ENCODE data around the gene RENBP. TPM values are rescaled to one million over a fixed set of nuclear protein-coding genes. Genes with fewer than 3 reads are reported as not detected.

Gene RENBP
- total RNA-seq, result 5.1 and 7.7 TPM in 2 replicates

DNA sequence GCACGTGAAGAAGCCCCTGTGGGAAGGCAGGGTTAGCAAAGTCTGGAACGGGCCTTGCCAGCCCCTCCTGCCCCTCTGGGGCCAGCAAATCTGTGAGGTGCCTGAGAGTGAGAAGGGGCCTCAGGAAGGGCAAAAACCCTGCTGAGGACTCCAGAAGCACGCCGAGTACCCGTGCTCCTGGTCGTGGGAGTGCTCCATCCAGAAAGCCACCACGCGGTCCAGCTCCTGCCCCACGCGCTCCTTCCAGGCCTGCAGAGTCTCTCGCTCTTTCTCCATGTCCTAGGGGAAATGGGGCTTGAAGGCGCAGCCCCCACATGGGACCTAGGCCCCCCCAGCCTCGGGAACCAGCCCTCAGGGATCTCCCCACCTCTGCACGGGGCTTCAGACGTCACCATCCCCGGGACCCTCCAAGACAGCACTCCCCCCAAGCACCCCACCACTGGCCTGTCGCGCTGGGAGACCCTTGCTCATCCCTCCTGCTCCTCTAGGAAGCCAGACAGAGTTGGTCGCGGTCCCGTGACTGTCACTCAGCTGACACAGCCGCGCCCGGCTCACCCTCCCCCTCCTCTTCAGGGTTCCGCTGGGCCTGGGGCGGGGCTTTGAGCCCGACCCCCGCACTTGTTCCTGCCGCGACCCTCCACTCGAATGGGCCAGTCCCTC is at the start of gene RENBP:
RENBP (minus strand) TSS at position 504 of the 660 bp plus-strand sequence; CDS start at position 471, 33 bp downstream.

DNA sequence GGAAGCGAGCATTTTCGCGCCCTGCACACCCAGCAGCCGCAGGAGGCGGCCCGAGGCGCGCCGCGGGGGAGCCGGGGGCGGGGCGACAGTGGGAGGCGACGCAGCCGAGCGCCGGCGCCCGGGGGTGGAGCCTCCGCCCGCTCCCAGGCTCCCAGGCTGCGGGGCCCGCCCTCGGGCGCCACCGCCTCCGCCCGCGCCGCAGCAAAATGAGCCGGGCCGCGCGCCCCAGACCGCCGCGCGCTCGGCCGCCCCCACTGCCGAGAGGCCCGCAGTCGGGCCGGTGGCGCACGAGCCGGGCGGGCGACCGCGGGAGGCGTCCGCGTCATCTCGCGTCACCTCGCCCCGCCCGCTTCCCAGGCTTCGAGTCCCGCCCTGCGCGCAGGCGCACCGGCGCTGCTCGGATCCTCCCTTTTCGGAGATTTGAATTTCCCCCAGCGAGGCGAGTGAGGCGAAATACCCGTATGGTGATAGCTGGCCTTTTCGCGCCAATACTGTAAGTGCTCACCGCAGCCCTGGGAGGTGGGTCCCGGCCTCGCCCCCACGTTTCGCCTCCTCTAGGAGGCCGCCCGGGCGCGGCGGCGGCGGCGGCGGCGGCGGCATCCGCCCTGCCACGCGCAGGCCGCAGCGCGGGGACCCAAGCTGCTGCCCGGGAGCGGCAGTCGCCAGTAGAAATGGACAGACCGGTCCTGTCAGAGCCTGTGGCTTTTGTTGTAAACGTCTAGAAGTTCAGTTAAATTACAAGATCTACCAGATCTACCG is 28.1 kb upstream of the RENBP start, which contains the start of gene TMEM187:
TMEM187 (plus strand) TSS at position 387 of the 759 bp plus-strand sequence. CDS start 9,309 bp downstream, outside the sequence.

GRCh38 chrX:153971450-153972367 is 27.3 kb upstream of the RENBP start, which contains the start of gene HCFC1:
Gene HCFC1, minus strand, starts transcription at chrX:153971818. Its CDS starts 978 bp downstream, at chrX:153970840.

GRCh38 chrX:153934762-153935325 is 9.6 kb downstream of the RENBP start, which contains the start of gene NAA10:
Gene NAA10, minus strand, starts transcription at chrX:153935037. Its CDS starts 133 bp downstream, at chrX:153934904.

DNA sequence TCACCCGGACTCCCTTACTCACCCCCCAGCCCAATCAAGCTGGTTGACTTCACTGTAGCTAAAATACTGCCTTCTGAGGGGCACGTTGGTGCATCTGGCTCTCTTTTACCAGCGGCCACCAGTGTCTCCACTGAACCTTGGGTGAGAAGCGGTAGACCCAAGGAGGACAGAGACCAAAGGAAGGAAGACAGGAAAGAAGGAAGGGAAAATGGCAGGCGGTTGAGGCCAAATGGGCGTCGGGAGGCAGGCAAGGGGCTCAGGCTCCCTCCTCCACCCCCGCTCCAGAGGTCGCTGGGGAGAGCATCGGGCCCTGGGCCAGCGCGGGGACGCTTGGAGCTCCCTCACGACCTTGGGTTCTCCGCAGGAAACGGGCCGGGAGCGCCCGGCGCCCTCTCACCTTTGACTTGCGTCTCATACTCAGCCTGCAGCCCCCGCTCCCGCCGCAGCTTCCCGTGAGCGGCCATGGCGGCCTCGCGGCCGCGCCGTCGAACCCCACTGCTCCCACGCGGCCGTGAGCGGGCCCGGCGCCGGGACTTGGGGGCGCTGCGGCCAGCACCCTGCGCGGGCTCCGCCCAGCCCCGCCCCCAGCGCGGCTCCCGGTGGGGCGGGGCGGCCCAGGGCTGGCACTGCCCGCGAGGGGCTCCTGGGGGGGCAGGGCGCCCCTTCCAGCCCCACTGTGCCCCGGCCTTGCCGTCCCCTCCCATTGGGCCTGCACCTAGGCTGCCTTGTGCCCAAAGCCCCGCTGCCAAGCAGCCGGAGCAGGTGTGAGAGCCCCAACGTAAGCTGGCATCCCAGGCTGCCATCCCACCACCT is 18.5 kb downstream of the RENBP start, which contains the start of gene ARHGAP4:
ARHGAP4 (minus strand) TSS at position 526 of the 813 bp plus-strand sequence; CDS start at position 464, 62 bp downstream.

GRCh38 chrX:153903991-153904957 is 40.2 kb downstream of the RENBP start, which contains the start of gene AVPR2:
Gene AVPR2, plus strand, starts transcription at chrX:153904673. Its CDS starts 473 bp downstream, at chrX:153905146.

GRCh38 chrX:153885968-153886903 is 58.2 kb downstream of the RENBP start, which contains the start of gene L1CAM:
Gene L1CAM, minus strand, starts transcription at chrX:153886173. Its CDS starts 10,337 bp downstream, at chrX:153875836.

Small RNA genes within 50 kb of the gene (small RNA-seq; reads per million reads assigned to genes)
- gene MIR3202-1, result not detected

Other genes starting within 250 kb of the RENBP start
- 114 and 131 TPM in 2 replicates for gene BCAP31, start 220.3 kb downstream of the RENBP start, total RNA-seq
- 13.2 and 13.3 TPM in 2 replicates for gene ABCD1, start 219.8 kb downstream of the RENBP start, total RNA-seq
- gene PLXNB3, start 180.4 kb downstream of the RENBP start, total RNA-seq, result 4.7 and 5.0 TPM in 2 replicates
- 0.65 TPM in 2 replicates for gene SRPK3, start 163.6 kb downstream of the RENBP start, total RNA-seq
- 41.1 and 41.8 TPM in 2 replicates for gene IDH3G, start 150.3 kb downstream of the RENBP start, total RNA-seq
- 170 and 202 TPM in 2 replicates for gene SSR4, start 150.0 kb downstream of the RENBP start, total RNA-seq
- gene PDZD4, start 114.1 kb downstream of the RENBP start, total RNA-seq, result 0.78 and 0.97 TPM in 2 replicates
- gene L1CAM, start 58.5 kb downstream of the RENBP start, total RNA-seq, result 0.43 and 0.52 TPM in 2 replicates
- not detected in 2 replicates for gene AVPR2, start 40.0 kb downstream of the RENBP start, total RNA-seq
- 1.2 and 1.7 TPM in 2 replicates for gene ARHGAP4, start 18.4 kb downstream of the RENBP start, total RNA-seq
- gene NAA10, start 9.6 kb downstream of the RENBP start, total RNA-seq, result 46.7 and 47.6 TPM in 2 replicates
- gene HCFC1, start 27.2 kb upstream of the RENBP start, total RNA-seq, result 21.5 and 26.9 TPM in 2 replicates
- gene TMEM187, start 28.1 kb upstream of the RENBP start, total RNA-seq, result 5.1 and 5.7 TPM in 2 replicates
- 47.1 and 71.7 TPM in 2 replicates for gene IRAK1, start 75.3 kb upstream of the RENBP start, total RNA-seq
- 37.0 and 40.6 TPM in 2 replicates for gene MECP2, start 153.1 kb upstream of the RENBP start, total RNA-seq
- gene OPN1LW, start 199.6 kb upstream of the RENBP start, total RNA-seq, result not detected in 2 replicates
- gene OPN1MW, start 238.0 kb upstream of the RENBP start, total RNA-seq, result not detected in 2 replicates